Peyer's patch (tissue), 4 donors: ENCODE data around the gene SH3TC1.

Experiments used
- POLR2A ChIP-seq, 2 donors: fragments of 450-650 bp; IDR thresholded peaks; one replicate each; pipeline ENCODE4 v1.5.1; 2017; ENCODE audit warnings: antibody characterized with exemption in 2 of 2, mild to moderate bottlenecking in 2 of 2, moderate library complexity in 2 of 2
- TF ChIP-seq, protein P1 (sequence below), 6 experiments: fragments of 450-650 bp in 4 of 6; fragments of 200-600 bp in 2 of 6; sonication (generic) in 1 of 6; IDR thresholded peaks; one replicate each; pipeline ENCODE4 v1.5.1; 2017 to 2019; ENCODE audit warnings: antibody characterized with exemption in 6 of 6, mild to moderate bottlenecking in 3 of 6, moderate library complexity in 1 of 6

DNA sequence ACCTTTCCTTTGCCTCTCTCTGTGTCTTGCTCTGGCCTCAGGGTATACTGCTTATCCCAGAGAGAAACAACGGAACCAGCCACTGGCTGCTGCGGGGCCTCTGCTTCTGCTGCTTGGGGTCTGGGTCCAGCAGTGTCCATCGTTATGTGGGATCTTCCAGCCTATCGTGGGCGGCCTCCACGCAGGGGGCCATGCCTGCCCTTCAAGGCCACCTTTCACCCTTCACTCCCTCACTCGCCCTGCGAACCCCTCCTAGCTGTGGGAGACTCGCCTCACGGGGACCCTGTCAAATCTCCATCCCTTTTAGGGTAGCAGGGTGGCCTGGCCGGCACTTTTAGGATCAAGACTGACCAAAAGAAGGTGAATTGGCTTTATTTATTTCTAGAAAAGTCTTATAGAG lies 21.1 kb upstream of the SH3TC1 start:
- TF ChIP-seq, protein P1, sequence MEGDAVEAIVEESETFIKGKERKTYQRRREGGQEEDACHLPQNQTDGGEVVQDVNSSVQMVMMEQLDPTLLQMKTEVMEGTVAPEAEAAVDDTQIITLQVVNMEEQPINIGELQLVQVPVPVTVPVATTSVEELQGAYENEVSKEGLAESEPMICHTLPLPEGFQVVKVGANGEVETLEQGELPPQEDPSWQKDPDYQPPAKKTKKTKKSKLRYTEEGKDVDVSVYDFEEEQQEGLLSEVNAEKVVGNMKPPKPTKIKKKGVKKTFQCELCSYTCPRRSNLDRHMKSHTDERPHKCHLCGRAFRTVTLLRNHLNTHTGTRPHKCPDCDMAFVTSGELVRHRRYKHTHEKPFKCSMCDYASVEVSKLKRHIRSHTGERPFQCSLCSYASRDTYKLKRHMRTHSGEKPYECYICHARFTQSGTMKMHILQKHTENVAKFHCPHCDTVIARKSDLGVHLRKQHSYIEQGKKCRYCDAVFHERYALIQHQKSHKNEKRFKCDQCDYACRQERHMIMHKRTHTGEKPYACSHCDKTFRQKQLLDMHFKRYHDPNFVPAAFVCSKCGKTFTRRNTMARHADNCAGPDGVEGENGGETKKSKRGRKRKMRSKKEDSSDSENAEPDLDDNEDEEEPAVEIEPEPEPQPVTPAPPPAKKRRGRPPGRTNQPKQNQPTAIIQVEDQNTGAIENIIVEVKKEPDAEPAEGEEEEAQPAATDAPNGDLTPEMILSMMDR (IDR thresholded peaks at IDR 0.05), result no peak
- TF ChIP-seq POLR2A (IDR thresholded peaks at IDR 0.05), result no peak
